Activated CD8-positive, alpha-beta memory T cell treated with anti-CD3 and anti-CD28 coated beads, Interleukin-2, amount 10 ng/mL, durations not matched to agents 7 days and 5 days (primary cell): ENCODE data around the gene AKR1C2. TPM values are rescaled to one million over a fixed set of nuclear protein-coding genes. Genes with fewer than 3 reads are reported as not detected.
"Not testable (repeated sequence)": the region's sequence is repeated elsewhere in the genome, so short reads cannot be mapped to it uniquely, and the experiment has no call there.

Experiments
- ATAC-seq: fragments of 150-1000 bp; cut with Tn5 transposase; one replicate; pipeline ENCODE4 v1.10.0; 2021; ENCODE audit warnings: moderate library complexity
- CTCF ChIA-PET: fragments of 350-600 bp; sonication (Branson Sonifier 250); formaldehyde crosslinking; loops from one replicate; lab custom pipeline; 2021; ENCODE audit warnings: antibody characterized with exemption; lab: Charles Lee
- DNase-seq: peaks from one replicate; pipeline ENCODE4 v3.0.0-alpha.2; 2020
- H3K27ac Mint-ChIP-seq: one replicate; pipeline ENCODE4 v1.8.0; 2021; ENCODE audit warnings: mild to moderate bottlenecking, mixed read lengths
- H3K27me3 Mint-ChIP-seq: one replicate; pipeline ENCODE4 v1.8.0; 2021; ENCODE audit warnings: mixed read lengths
- H3K36me3 Mint-ChIP-seq: one replicate; pipeline ENCODE4 v1.8.0; 2021; ENCODE audit warnings: mild to moderate bottlenecking, mixed read lengths
- H3K4me1 Mint-ChIP-seq: one replicate; pipeline ENCODE4 v1.8.0; 2021; ENCODE audit warnings: mixed read lengths
- H3K4me3 Mint-ChIP-seq: one replicate; pipeline ENCODE4 v1.8.0; 2021; ENCODE audit warnings: mild to moderate bottlenecking, moderate library complexity, mixed read lengths
- H3K9me3 Mint-ChIP-seq: one replicate; pipeline ENCODE4 v1.8.0; 2022; ENCODE audit warnings: low read depth, mixed read lengths
- total RNA-seq, 2 experiments: library from RNA; stranded (reverse); gene quantifications; one replicate each; pipeline ENCODE4 v1.2.3, GENCODE V29; 2021

AKR1C2 gene
- total RNA-seq, 2 experiments from 2014 or later = not detected

GRCh38 chr10:5014936-5015335, 11.3 kb upstream of the AKR1C2 start:
- no peak overlapping the region for H3K4me3 Mint-ChIP-seq
- no peak overlapping the region for H3K27ac Mint-ChIP-seq
- DNase-seq (no peak), ATAC-seq (no peak)
- CTCF ChIA-PET = interaction anchor here (1.0 kb wide), 1 partner anchor 200 kb away, joined by 3 read pairs; no protein-coding TSS in a partner anchor
- no peaks in the 10 kb centered on the region for H3K27me3 Mint-ChIP-seq
- H3K9me3 Mint-ChIP-seq = no peaks in the 10 kb centered on the region
- H3K36me3 Mint-ChIP-seq = no peaks in the 10 kb centered on the region
- no peaks in the 10 kb centered on the region for H3K4me1 Mint-ChIP-seq

GRCh38 chr10:5014200-5014910, 10.7 kb upstream of the AKR1C2 start:
- H3K27me3 Mint-ChIP-seq, H3K9me3 Mint-ChIP-seq, ATAC-seq, H3K36me3 Mint-ChIP-seq, H3K27ac Mint-ChIP-seq, H3K4me3 Mint-ChIP-seq, DNase-seq, H3K4me1 Mint-ChIP-seq: not testable (repeated sequence)
- CTCF ChIA-PET = interaction anchor here (0.6 to 1.0 kb wide), 2 partner anchors 49 to 200 kb away, joined by 3 to 4 read pairs; no protein-coding TSS in a partner anchor

- Mint-ChIP-seq H3K9me3 (no peaks in the 10 kb centered on the region), H3K4me3 (no peak overlapping the region), H3K36me3 (no peaks in the 10 kb centered on the region), H3K27me3 (no peaks in the 10 kb centered on the region), H3K4me1 (no peaks in the 10 kb centered on the region), H3K27ac (no peak overlapping the region)
- CTCF ChIA-PET = no interaction called here
- ATAC-seq (no peak), DNase-seq (no peak)
These were observed 9.7 kb upstream of the AKR1C2 start for GRCh38 chr10:5013385-5013784.

- H3K4me3 Mint-ChIP-seq = no peak overlapping the region
- DNase-seq (no peak), ATAC-seq (no peak)
- no peak overlapping the region for H3K27ac Mint-ChIP-seq
- no peaks in the 10 kb centered on the region for H3K36me3 Mint-ChIP-seq
- CTCF ChIA-PET = no interaction called here
- no peaks in the 10 kb centered on the region for H3K27me3 Mint-ChIP-seq
- no peaks in the 10 kb centered on the region for H3K9me3 Mint-ChIP-seq
- H3K4me1 Mint-ChIP-seq = no peaks in the 10 kb centered on the region
These were observed 8.9 kb upstream of the AKR1C2 start for GRCh38 chr10:5012595-5012994.

- H3K4me1 Mint-ChIP-seq, H3K36me3 Mint-ChIP-seq, DNase-seq, H3K27ac Mint-ChIP-seq, ATAC-seq, H3K9me3 Mint-ChIP-seq, H3K4me3 Mint-ChIP-seq, CTCF ChIA-PET, H3K27me3 Mint-ChIP-seq: not testable (repeated sequence)
These were observed 7.7 kb upstream of the AKR1C2 start for GRCh38 chr10:5011392-5011791.

GRCh38 chr10:5010043-5010442, 6.4 kb upstream of the AKR1C2 start:
- CTCF ChIA-PET = not testable (repeated sequence)

GRCh38 chr10:5008857-5009548, 5.3 kb upstream of the AKR1C2 start:
- H3K4me1 Mint-ChIP-seq, H3K27ac Mint-ChIP-seq, CTCF ChIA-PET, H3K27me3 Mint-ChIP-seq, ATAC-seq, H3K36me3 Mint-ChIP-seq, H3K9me3 Mint-ChIP-seq, DNase-seq, H3K4me3 Mint-ChIP-seq: not testable (repeated sequence)

More at GRCh38 chr10:5010043-5010442, 6.4 kb upstream of the AKR1C2 start:
- H3K9me3 Mint-ChIP-seq, H3K27me3 Mint-ChIP-seq, ATAC-seq, H3K27ac Mint-ChIP-seq, H3K4me1 Mint-ChIP-seq, H3K4me3 Mint-ChIP-seq, H3K36me3 Mint-ChIP-seq, DNase-seq: not testable (repeated sequence)

GRCh38 chr10:5004501-5004900, 844 bp upstream of the AKR1C2 start:
- CTCF ChIA-PET, H3K9me3 Mint-ChIP-seq, H3K27ac Mint-ChIP-seq, H3K27me3 Mint-ChIP-seq, H3K4me1 Mint-ChIP-seq, H3K36me3 Mint-ChIP-seq, DNase-seq, H3K4me3 Mint-ChIP-seq, ATAC-seq: not testable (repeated sequence)

GRCh38 chr10:5004030-5004385, 351 bp upstream of the AKR1C2 start:
- H3K4me1 Mint-ChIP-seq, CTCF ChIA-PET, H3K4me3 Mint-ChIP-seq, ATAC-seq, H3K27ac Mint-ChIP-seq, H3K36me3 Mint-ChIP-seq, H3K27me3 Mint-ChIP-seq, H3K9me3 Mint-ChIP-seq, DNase-seq: not testable (repeated sequence)

GRCh38 chr10:5002013-5002727, 1.5 kb downstream of the AKR1C2 start:
- DNase-seq (no peak), ATAC-seq (no peak)
- no peaks in the 10 kb centered on the region for H3K27me3 Mint-ChIP-seq
- H3K36me3 Mint-ChIP-seq = no peaks in the 10 kb centered on the region
- CTCF ChIA-PET = interaction anchor here (1.1 kb wide), 1 partner anchor 152 kb away, joined by 3 read pairs; no protein-coding TSS in a partner anchor
- no peak overlapping the region for H3K27ac Mint-ChIP-seq
- H3K4me1 Mint-ChIP-seq = no peaks in the 10 kb centered on the region
- no peak overlapping the region for H3K4me3 Mint-ChIP-seq
- H3K9me3 Mint-ChIP-seq = no peaks in the 10 kb centered on the region

GRCh38 chr10:4998671-4999070, 5.0 kb downstream of the AKR1C2 start:
- no peak for ATAC-seq
- no peak overlapping the region for H3K4me3 Mint-ChIP-seq
- no peak for DNase-seq
- no peaks in the 10 kb centered on the region for H3K36me3 Mint-ChIP-seq
- H3K27me3 Mint-ChIP-seq = no peaks in the 10 kb centered on the region
- no peak overlapping the region for H3K27ac Mint-ChIP-seq
- CTCF ChIA-PET = no interaction called here
- H3K4me1 Mint-ChIP-seq = no peaks in the 10 kb centered on the region
- no peaks in the 10 kb centered on the region for H3K9me3 Mint-ChIP-seq

GRCh38 chr10:4994260-4994659, 9.4 kb downstream of the AKR1C2 start:
- H3K4me3 Mint-ChIP-seq, CTCF ChIA-PET: not testable (repeated sequence)

GRCh38 chr10:4992564-4992963, 11.1 kb downstream of the AKR1C2 start:
- CTCF ChIA-PET, H3K4me1 Mint-ChIP-seq, H3K4me3 Mint-ChIP-seq, H3K27ac Mint-ChIP-seq, ATAC-seq, H3K9me3 Mint-ChIP-seq, H3K27me3 Mint-ChIP-seq, H3K36me3 Mint-ChIP-seq, DNase-seq: not testable (repeated sequence)

More at GRCh38 chr10:4994260-4994659, 9.4 kb downstream of the AKR1C2 start:
- not testable (repeated sequence) for H3K27ac Mint-ChIP-seq, ATAC-seq, DNase-seq, H3K27me3 Mint-ChIP-seq, H3K4me1 Mint-ChIP-seq, H3K36me3 Mint-ChIP-seq, H3K9me3 Mint-ChIP-seq
